HG03108 (cell line): ENCODE data around the gene LPAR1.
"Not testable (repeated sequence)": the region's sequence is repeated elsewhere in the genome, so short reads cannot be mapped to it uniquely, and the experiment has no call there.

ENCODE experiments used
- ATAC-seq: cut with Tn5 transposase; IDR thresholded peaks from one replicate; pipeline ENCODE4 v1.9.1; 2021; ENCODE audit warnings: moderate library complexity; ENCODE audit not compliant: unreplicated experiment

LPAR1 gene

DNA sequence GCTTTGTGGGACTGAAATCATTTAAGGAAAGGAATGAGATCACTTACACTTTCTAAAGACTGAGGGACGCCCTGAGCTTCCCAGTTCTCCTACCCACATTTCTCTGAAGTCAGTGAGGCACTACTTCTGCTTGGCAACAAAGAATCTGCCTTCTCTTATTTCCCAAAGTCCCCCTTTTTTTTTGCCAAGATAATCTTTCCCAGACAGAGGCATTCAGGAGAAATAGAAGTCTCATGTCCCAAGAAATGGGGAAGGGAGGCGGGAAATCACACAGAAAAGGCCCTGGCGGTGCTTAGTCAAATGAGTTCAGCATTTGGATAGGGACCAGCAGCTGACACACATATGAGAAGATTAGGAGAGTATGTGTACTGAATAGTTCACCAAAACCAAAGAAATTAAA, 210.0 kb downstream of the LPAR1 start:
- ATAC-seq = no peak

DNA sequence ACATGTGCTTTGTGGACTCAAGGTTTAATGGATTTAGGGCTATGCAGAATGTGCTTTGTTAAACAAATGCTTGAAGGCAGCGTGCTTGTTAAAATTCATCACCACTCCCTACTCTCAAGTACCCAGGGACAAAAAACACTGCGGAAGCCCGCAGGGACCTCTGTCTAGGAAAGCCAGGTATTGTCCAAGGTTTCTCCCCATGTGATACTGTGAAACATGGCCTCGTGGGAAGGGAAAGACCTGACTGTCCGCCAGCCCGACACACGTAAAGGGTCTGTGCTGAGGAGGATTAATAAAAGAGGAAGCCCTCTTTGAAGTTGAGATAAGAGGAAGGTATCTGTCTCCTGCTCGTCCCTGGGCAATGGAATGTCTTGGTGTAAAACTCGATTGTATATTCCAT, 211.9 kb downstream of the LPAR1 start:
- not testable (repeated sequence) for ATAC-seq

GRCh38 chr9:110825950-110826349, 212.3 kb downstream of the LPAR1 start:
- ATAC-seq = no peak

DNA sequence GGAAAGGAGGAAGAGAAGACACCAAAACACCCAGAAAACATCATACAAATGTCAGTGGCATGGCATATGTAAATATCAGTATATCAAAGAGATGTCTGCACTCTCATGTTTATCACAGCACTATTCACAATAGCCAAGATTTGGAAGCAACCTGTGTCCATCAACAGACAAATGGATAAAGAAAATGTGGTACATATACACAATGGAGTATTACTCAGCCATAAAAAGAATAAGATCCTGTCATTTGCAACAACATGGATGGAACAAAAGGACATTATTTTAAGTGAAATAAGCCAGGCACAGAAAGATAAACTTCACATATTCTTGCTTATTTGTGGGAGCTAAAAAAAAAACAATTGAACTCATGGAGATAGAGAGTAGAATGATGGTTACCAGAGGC, 213.1 kb downstream of the LPAR1 start:
- ATAC-seq = not testable (repeated sequence)
